ENCODE measurements around the gene FAM20C. TPM values are rescaled to one million over a fixed set of nuclear protein-coding genes. Genes with fewer than 3 reads are reported as not detected.

Gene FAM20C
- total RNA-seq, 4 donors from 2014 or later: 9.6 to 35.3 (median 18.6) TPM

GRCh38 chr7:234051-234707 lies 41.8 kb downstream of the FAM20C start:
- Histone ChIP-seq H3K27ac (peak overlapping the region; percentile 92 to 96 (median 92)), H3K9me3 (no peaks in the 10 kb centered on the region), H3K4me1 (peaks cover 71 to 74% of the 10 kb centered on the region in 2 donors), H3K4me3 (peak overlapping the region in 3 of 4 donors; percentile 34 to 43 (median 39)), H3K36me3 (no peaks in the 10 kb centered on the region), H3K27me3 (no peaks in the 10 kb centered on the region)
- ATAC-seq (peak in 1 of 2 donors; percentile 5), DNase-seq (peak in 1 of 2 donors; percentile 41)
- in situ Hi-C loops (cut with MboI; ENCODE audit: low sequenced_read_pairs in 4 of 4): no loop called here
- intact Hi-C loops (cut with DNase I; ENCODE audit: low total_unique reads): loop anchor here (5.0 kb wide), 1 partner anchor 87 kb away; no protein-coding TSS in a partner anchor
- peak; percentile 49 to 54 for TF ChIP-seq POLR2A (IDR thresholded peaks at IDR 0.05)
- TF ChIP-seq CTCF (IDR thresholded peaks at IDR 0.05 in 4 of 5, conservative IDR thresholded peaks at IDR 0.05 in 1 of 5): no peak

DNA sequence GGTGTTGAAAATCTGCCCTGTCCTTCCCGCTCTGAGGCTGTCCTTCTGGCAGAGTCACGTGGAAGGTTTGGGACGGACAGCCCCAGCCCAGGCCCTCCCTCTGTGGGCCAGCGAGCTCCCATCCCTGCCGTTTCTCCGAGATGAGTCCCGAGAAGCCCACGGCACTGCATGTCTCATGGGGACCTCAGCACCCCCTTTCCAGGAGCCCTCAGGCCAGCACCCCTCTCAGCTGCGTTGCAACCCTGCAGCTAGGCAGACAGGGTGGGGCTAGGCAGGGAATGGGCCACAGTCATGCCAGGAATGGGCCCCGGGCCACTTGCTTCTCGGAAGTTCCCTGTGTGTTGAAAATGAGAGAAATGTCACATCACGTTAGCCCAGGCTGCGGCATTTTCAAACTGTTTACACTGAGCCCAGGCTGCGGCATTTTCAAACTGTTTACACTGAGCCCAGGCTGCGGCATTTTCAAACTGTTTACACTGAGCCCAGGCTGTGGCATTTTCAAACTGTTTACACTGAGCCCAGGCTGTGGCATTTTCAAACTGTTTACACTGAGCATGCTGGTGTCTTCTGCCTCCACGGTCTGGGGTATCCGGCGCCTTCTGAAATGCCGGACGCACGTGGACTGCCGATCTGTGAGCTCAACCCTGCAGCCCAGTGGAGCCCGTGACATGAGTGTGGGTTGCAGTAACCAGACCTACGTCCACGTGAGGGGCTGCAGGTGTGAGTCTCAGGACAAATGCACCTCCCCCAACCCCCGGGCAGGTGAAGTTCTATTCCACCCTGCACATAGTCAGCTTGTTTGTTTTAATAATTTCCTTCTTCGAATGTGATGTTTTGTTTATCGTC lies 42.6 kb downstream of the FAM20C start:
- H3K27ac ChIP-seq: peak overlapping the region; percentile 92 to 96 (median 92)
- peak overlapping the region; percentile 34 to 45 (median 41) for H3K4me3 ChIP-seq
- peak in 1 of 2 donors; percentile 9 for TF ChIP-seq POLR2A (IDR thresholded peaks at IDR 0.05)
- no peak for TF ChIP-seq CTCF (IDR thresholded peaks at IDR 0.05 in 4 of 5, conservative IDR thresholded peaks at IDR 0.05 in 1 of 5)
- in situ Hi-C loops (cut with MboI; ENCODE audit: low sequenced_read_pairs in 4 of 4): no loop called here
- no peaks in the 10 kb centered on the region for H3K36me3 ChIP-seq
- H3K27me3 ChIP-seq: no peaks in the 10 kb centered on the region
- H3K4me1 ChIP-seq: peaks cover 65 to 66% of the 10 kb centered on the region in 2 donors
- ATAC-seq: peak; percentile 72 to 83
- H3K9me3 ChIP-seq: no peaks in the 10 kb centered on the region
- DNase-seq: peak; percentile 80 to 82
- intact Hi-C loops (cut with DNase I; ENCODE audit: low total_unique reads): loop anchor here (5.0 kb wide), 1 partner anchor 88 kb away; no protein-coding TSS in a partner anchor

- H3K36me3 ChIP-seq: no peaks in the 10 kb centered on the region
- H3K9me3 ChIP-seq: no peaks in the 10 kb centered on the region
- TF ChIP-seq POLR2A (IDR thresholded peaks at IDR 0.05) (no peak), CTCF (IDR thresholded peaks at IDR 0.05 in 4 of 5, conservative IDR thresholded peaks at IDR 0.05 in 1 of 5) (no peak)
- no peaks in the 10 kb centered on the region for H3K27me3 ChIP-seq
- peaks cover 60 to 61% of the 10 kb centered on the region in 2 donors for H3K4me1 ChIP-seq
- ATAC-seq (peak; percentile 16 to 23), DNase-seq (peak; percentile 35 to 72)
- intact Hi-C loops (cut with DNase I; ENCODE audit: low total_unique reads) (no loop called here), in situ Hi-C loops (cut with MboI; ENCODE audit: low sequenced_read_pairs in 4 of 4) (no loop called here)
- H3K27ac ChIP-seq: peak overlapping the region; percentile 92 to 96 (median 92)
- peak overlapping the region in 3 of 4 donors; percentile 22 to 39 (median 24) for H3K4me3 ChIP-seq
Measured at GRCh38 chr7:235576-236395, 43.4 kb downstream of the FAM20C start.

DNA sequence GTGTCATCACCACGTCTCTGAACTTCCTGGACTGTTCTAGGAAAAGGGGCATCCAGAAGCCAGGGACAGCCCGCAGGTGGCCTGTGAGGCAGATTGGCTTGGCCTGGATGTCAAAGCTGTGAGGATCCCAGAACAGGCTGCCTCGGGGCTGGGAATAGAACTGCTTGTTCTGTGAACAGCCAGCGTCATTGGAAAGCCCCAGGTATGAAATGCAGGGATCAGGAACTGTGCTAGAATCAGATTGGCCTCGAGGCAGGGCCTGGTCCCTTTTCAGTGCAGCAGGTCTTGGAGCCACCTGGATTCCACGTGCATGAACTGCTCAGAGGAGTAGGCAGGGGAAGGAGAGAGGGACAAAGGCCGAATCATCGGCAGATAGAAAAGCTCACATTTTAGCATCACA lies 44.6 kb downstream of the FAM20C start:
- TF ChIP-seq CTCF (IDR thresholded peaks at IDR 0.05 in 4 of 5, conservative IDR thresholded peaks at IDR 0.05 in 1 of 5) (no peak), POLR2A (IDR thresholded peaks at IDR 0.05) (no peak)
- in situ Hi-C loops (cut with MboI; ENCODE audit: low sequenced_read_pairs in 4 of 4): no loop called here
- Histone ChIP-seq H3K36me3 (no peaks in the 10 kb centered on the region), H3K4me1 (peaks cover 48 to 60% of the 10 kb centered on the region in 2 donors), H3K27me3 (no peaks in the 10 kb centered on the region), H3K9me3 (no peaks in the 10 kb centered on the region), H3K4me3 (no peak overlapping the region), H3K27ac (no peak overlapping the region)
- intact Hi-C loops (cut with DNase I; ENCODE audit: low total_unique reads): no loop called here
- ATAC-seq: no peak
- DNase-seq: no peak

Measured in gastrocnemius medialis (tissue), 4 donors.